A673 (cell line): ENCODE data around the gene C11orf68. TPM values are rescaled to one million over a fixed set of nuclear protein-coding genes. Genes with fewer than 3 reads are reported as not detected.

Experiments
- BruUV-seq: library from RNA; stranded (reverse); fragments of 400-500 nt; replicated peaks from 2 replicates; lab custom pipeline; 2021; lab: Mats Ljungman, UMichigan
- CTCF ChIA-PET: fragments of 300-600 bp; sonication (Branson Sonifier 250); formaldehyde crosslinking; loops from one replicate; lab custom pipeline; 2022; ENCODE audit warnings: antibody characterized with exemption; lab: Charles Lee
- POLR2A ChIA-PET: fragments of 300-600 bp; sonication (Branson Sonifier 250); formaldehyde crosslinking; loops from one replicate; lab custom pipeline; 2022; ENCODE audit warnings: antibody characterized with exemption; ENCODE audit not compliant: low non-redundant PET; lab: Charles Lee
- DNase-seq: peaks from one replicate; pipeline ENCODE4 v3.0.0-alpha.2; 2015; ENCODE audit warnings: low spot score
- H3K27ac ChIP-seq: fragments of 200-600 bp; sonication (generic); 2 replicates; pipeline ENCODE4 v1.5.1; 2016; ENCODE audit warnings: mixed run types, low read depth, mild to moderate bottlenecking, mixed read lengths, antibody characterized with exemption, low read length; ENCODE audit not compliant: poor library complexity, severe bottlenecking
- H3K27me3 ChIP-seq: fragments of 200-600 bp; sonication (generic); replicated peaks from 2 replicates; pipeline ENCODE4 v1.6.1; 2017; ENCODE audit warnings: mixed run types, low read depth, mild to moderate bottlenecking, mixed read lengths, antibody characterized with exemption, low read length; ENCODE audit not compliant: insufficient read depth, poor library complexity
- H3K36me3 ChIP-seq: fragments of 200-600 bp; sonication (generic); 2 replicates; pipeline ENCODE4 v1.6.1; 2016; ENCODE audit warnings: mixed run types, mild to moderate bottlenecking, mixed read lengths, antibody characterized with exemption, low read length; ENCODE audit not compliant: insufficient read depth, poor library complexity, severe bottlenecking
- H3K4me1 ChIP-seq: fragments of 200-600 bp; sonication (generic); 2 replicates; pipeline ENCODE4 v1.6.1; 2017; ENCODE audit warnings: mixed run types, mild to moderate bottlenecking, mixed read lengths, antibody characterized with exemption, low read length; ENCODE audit not compliant: insufficient read depth, poor library complexity, severe bottlenecking
- H3K4me3 ChIP-seq: fragments of 200-600 bp; sonication (generic); 2 replicates; pipeline ENCODE4 v1.5.1; 2016; ENCODE audit warnings: low read depth, mixed run types, mild to moderate bottlenecking, mixed read lengths, low read length; ENCODE audit not compliant: poor library complexity, severe bottlenecking
- H3K9me3 ChIP-seq: fragments of 200-600 bp; sonication (generic); 2 replicates; pipeline ENCODE4 v1.6.1; 2016; ENCODE audit warnings: mixed run types, low read depth, mild to moderate bottlenecking, mixed read lengths, antibody characterized with exemption, low read length; ENCODE audit not compliant: poor library complexity, severe bottlenecking
- CTCF ChIP-seq: fragments of 300-800, 200-600 bp; sonication (generic); conservative IDR thresholded peaks from 2 replicates; pipeline ENCODE4 v1.5.1; 2017; ENCODE audit warnings: low read depth, mild to moderate bottlenecking, antibody characterized with exemption, low read length, moderate library complexity, mixed read lengths
- EZH2 ChIP-seq: fragments of 200-600 bp; sonication (generic); IDR thresholded peaks from 2 replicates; pipeline ENCODE4 v1.6.1; 2017; ENCODE audit warnings: borderline replicate concordance, low read depth, mild to moderate bottlenecking, mixed read lengths, antibody characterized with exemption, low read length; ENCODE audit not compliant: poor library complexity, severe bottlenecking
- intact Hi-C: fragments of 100-400 bp; cut with micrococcal nuclease; formaldehyde crosslinking; loops from one replicate; pipeline ENCODE4 v1.10.0; 2022; ENCODE audit not compliant: unreplicated experiment
- total RNA-seq: library from RNA; stranded (reverse); gene quantifications from 2 replicates; pipeline ENCODE4 v1.2.3, GENCODE V29; 2021

The C11orf68 gene
- total RNA-seq, 1 experiment from 2014 or later, result 22.4 TPM

DNA sequence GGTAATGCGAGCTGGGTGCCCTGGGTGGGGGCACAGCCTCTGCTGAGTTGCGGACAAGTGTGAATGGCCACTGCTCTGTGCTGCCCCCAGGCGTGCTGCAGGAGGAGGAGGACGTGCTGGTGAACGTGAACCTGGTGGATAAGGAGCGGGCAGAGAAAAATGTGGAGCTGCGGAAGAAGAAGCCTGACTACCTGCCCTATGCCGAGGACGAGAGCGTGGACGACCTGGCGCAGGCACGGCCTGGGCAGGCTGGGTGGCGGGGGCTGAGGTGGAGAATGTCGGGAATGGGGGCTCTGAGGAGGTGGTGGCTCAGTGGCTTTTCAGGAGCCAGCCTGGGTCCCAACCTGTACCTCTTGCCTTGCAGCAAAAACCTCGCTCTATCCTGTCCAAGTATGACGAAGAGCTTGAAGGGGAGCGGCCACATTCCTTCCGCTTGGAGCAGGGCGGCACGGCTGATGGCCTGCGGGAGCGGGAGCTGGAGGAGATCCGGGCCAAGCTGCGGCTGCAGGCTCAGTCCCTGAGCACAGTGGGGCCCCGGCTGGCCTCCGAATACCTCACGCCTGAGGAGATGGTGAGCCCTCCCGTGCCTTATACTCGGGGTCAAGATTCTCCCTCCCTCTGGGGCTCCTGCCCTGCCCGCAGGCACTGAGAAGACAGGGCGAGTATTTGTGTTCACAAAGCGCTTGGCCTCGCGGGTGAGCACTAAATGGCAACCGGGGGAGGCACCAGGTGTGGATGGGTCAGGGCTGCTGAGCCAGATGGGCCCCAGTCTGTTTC, 47.3 kb upstream of the C11orf68 start:
- ChIA-PET POLR2A (no interaction called here), CTCF (no interaction called here)
- Histone ChIP-seq H3K4me1 (peaks cover 8% of the 10 kb centered on the region), H3K27me3 (no peaks in the 10 kb centered on the region), H3K27ac (no peak overlapping the region), H3K36me3 (peaks cover 58% of the 10 kb centered on the region), H3K9me3 (no peaks in the 10 kb centered on the region), H3K4me3 (no peak overlapping the region)
- intact Hi-C loops, result no loop called here
- TSS peak; percentile 32 for BruUV-seq
- TF ChIP-seq EZH2 (no peak), CTCF (no peak)
- DNase-seq, result no peak

DNA sequence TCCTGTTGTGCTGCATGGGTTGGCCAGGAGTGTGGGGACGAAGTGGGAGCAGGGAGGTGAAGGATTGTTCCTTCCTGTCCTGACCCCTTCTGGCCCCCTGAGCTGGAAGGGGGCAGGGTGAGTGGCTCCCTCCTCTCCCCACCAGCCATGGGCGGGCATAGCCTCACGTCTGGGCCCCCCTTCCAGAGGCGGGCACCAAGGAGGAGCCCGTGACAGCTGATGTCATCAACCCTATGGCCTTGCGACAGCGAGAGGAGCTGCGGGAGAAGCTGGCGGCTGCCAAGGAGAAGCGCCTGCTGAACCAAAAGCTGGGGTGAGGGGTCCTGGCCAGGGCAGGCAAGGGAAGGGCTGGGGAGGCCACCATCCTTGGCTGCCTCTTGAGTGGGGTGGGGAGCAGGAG, 46.0 kb upstream of the C11orf68 start:
- intact Hi-C loops, result loop anchor here (5.0 kb wide), 1 partner anchor 37 kb away; the partner anchor contains the start of genes BANF1 and EIF1AD
- Histone ChIP-seq H3K36me3 (peaks cover 58% of the 10 kb centered on the region), H3K4me3 (no peak overlapping the region), H3K9me3 (no peaks in the 10 kb centered on the region), H3K27me3 (no peaks in the 10 kb centered on the region), H3K27ac (no peak overlapping the region), H3K4me1 (peaks cover 8% of the 10 kb centered on the region)
- CTCF ChIA-PET, result interaction anchor here (0.6 kb wide), 1 partner anchor 37 kb away, joined by 3 read pairs; the partner anchor contains the start of gene BANF1
- TF ChIP-seq CTCF (no peak), EZH2 (no peak)
- POLR2A ChIA-PET, result interaction anchor here (0.6 kb wide), 1 partner anchor 92 kb away, joined by 8 read pairs; the partner anchor contains the start of gene EFEMP2
- no TSS peak for BruUV-seq
- no peak for DNase-seq

GRCh38 chr11:65962141-65962564, 43.3 kb upstream of the C11orf68 start:
- Histone ChIP-seq H3K9me3 (no peaks in the 10 kb centered on the region), H3K4me1 (peaks cover 8% of the 10 kb centered on the region), H3K4me3 (peak overlapping the region; percentile 88), H3K27me3 (no peaks in the 10 kb centered on the region), H3K36me3 (peaks cover 36% of the 10 kb centered on the region), H3K27ac (peak overlapping the region; percentile 94)
- TSS peak; percentile 50 for BruUV-seq
- ChIA-PET CTCF (interaction anchor here (0.6 kb wide), 1 partner anchor 243 kb away, joined by 3 read pairs; no protein-coding TSS in a partner anchor), POLR2A (no interaction called here)
- no peak for DNase-seq
- intact Hi-C loops, result loop anchor here (5.0 kb wide), 1 partner anchor 40 kb away; the partner anchor contains the start of genes BANF1 and EIF1AD
- TF ChIP-seq CTCF, result no peak
- TF ChIP-seq EZH2, result no peak
